ENCODE measurements around the gene HENMT1. TPM values are rescaled to one million over a fixed set of nuclear protein-coding genes. Genes with fewer than 3 reads are reported as not detected.
A peak's percentile ranks its signal among the peaks of the same experiment; 100 is the strongest.
"Not testable (repeated sequence)": the region's sequence is repeated elsewhere in the genome, so short reads cannot be mapped to it uniquely, and the experiment has no call there.

Gene HENMT1
- total RNA-seq, 2 donors from 2014 or later: 3.0 to 5.7 TPM

GRCh38 chr1:108679586-108680213 is 18.8 kb upstream of the HENMT1 start:
- intact Hi-C loops (cut with DNase I): no loop called here
- no peak for DNase-seq (ENCODE audit: low spot score)

DNA sequence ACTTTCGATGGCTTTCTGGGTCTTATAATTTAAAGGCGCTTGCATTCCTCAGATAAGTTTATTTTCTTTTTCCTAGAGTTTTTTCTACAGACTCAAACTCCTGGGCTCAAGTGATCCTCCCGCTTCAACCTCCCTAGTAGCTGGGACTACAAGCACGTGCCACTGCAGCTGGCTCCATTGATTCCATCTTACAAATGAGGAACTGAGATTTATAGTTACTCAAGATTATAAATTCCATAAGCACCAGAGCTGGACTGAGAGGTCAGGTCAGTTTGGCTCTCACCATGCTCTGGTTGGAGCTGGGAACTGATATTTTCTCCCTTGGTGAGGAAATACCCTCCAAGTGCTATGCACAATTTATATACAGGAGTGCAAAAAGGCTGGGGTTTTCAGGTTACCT is 17.8 kb upstream of the HENMT1 start:
- intact Hi-C loops (cut with DNase I): no loop called here
- DNase-seq (ENCODE audit: low spot score): no peak

DNA sequence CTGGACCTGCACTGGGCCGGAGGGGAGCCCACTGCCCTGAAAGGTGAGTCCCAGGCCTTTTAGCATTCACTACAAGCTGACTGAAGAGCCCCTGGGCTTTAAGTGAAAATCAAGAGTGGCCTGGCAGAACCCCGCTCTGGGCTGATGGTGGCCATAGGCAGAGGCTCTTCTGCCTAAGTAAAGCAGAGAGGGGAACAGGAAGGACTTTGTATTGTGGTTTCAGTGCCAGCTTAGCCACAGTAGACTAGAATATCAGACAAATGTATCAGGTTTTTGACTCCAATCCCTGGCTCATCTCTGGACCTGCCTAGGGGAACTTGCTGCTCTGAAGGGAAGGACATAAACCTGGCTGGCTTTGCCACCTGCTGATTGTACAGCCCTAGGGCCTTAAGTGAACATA is 10.2 kb upstream of the HENMT1 start:
- intact Hi-C loops (cut with DNase I): no loop called here
- no peak for DNase-seq (ENCODE audit: low spot score)

DNA sequence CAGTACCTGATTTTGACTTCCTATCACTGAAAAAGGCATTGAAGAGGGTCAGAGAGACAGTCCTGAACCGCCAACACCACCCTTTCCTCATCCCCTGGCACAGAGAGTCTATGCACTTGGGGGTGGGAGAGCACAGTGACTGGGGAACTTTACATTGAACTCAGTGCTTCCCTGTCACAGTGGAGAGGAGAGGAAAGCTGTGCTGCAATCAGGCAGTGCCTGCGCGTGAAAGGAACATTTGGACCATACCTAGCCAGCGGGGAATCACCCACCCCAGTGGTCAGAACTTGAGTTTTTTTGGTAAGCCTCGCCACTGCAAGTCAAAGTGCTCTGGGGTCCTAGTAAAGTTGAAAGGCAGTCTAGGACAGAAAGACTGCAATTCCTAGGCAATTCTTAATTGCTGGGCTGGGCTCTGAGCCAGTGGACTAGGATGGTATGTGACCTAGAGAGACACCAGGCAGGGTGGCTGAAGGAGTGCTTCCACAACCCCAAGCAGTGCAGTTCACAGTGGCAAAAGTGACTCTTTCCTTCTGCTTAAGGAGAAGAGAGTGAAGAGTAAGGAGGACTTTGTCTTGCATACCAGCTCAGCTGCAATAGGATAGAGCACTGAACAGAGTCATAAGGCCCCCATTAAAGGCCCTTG is 9.4 kb upstream of the HENMT1 start:
- intact Hi-C loops (cut with DNase I): no loop called here
- no peak for DNase-seq (ENCODE audit: low spot score)

- intact Hi-C loops (cut with DNase I): no loop called here
- no peak for DNase-seq (ENCODE audit: low spot score)
Measured at GRCh38 chr1:108669679-108670078, 8.8 kb upstream of the HENMT1 start.

GRCh38 chr1:108668777-108669176 is 7.9 kb upstream of the HENMT1 start:
- DNase-seq (ENCODE audit: low spot score): no peak
- intact Hi-C loops (cut with DNase I): no loop called here

GRCh38 chr1:108667422-108667821 is 6.5 kb upstream of the HENMT1 start:
- DNase-seq (ENCODE audit: low spot score); intact Hi-C loops (cut with DNase I): not testable (repeated sequence)

DNA sequence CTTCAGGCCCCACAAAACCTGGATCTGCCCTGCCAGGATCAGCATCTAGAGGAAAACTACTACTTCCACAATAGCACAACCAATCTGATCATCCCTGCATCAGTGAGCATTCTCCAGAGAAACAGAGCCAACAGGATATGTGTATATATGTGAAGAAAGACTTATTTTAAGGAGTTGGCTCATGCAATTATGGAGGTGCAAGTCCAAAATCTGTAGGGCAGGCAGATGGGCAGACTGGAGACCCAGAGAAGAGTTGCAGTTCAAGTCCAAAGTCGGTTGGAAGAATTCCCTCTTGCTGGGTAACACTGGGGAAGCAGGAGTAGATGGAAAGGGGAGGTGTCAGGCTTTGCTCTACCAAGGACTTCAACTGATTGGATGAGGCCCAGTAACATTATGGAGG is 4.9 kb upstream of the HENMT1 start:
- no peak for DNase-seq (ENCODE audit: low spot score)
- intact Hi-C loops (cut with DNase I): no loop called here

DNA sequence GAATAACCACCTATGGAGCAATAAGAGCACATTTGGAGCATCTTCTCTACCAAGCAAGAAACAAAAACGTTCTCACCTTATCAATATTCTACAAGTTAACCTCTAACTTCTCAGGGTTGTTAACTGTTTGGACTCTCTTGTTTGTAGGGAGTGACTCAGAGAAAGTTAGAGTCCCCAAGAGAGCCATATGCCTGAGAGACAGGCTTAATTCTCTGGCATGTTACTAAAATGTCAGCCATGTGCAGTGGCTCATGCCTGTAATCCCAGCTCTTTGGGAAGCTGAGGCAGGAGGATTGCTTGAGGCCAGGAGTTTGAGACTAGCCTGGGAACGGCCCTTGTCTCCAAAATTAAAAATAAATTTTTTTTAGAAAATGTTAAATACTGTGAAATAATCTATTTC is 4.2 kb upstream of the HENMT1 start:
- no peak for DNase-seq (ENCODE audit: low spot score)
- intact Hi-C loops (cut with DNase I): no loop called here

DNA sequence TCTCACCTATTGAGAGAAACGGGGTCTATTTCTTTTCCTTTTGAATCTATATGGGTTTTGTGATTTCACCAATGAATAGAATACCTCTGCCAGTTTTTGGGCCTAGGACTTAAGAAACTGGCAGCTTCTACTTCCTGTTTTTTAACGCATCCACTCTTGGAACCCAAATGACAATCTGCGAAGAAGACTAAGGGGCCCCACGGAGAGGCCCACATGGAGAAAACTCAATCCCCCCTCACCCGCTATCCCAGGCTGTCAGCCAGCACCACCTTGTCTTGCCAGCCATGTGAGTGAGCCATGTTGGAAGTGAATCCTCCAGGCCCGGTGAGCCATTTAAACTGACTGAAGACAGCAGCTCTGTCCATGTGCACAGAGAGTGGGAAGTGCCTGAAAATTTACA is 3.6 kb upstream of the HENMT1 start:
- intact Hi-C loops (cut with DNase I): no loop called here

DNA sequence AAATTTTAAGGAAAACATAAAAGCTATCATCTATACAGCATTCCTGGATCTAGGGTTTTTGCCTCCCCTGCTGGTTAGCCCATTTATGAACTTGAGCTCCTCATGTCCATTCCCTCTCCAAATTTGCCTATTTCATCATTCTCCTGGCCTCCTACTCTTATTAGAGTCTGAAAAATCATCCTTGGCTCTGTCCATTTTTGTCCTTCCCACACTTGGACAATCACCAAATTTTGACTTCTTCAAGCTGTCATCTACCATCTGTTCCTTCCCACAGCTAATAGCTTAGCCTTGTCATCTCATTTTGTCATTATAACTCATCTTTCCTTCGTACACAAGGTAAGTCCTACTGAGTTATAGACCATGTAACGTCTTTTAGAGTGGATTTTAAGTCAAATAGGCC is 2.2 kb upstream of the HENMT1 start:
- intact Hi-C loops (cut with DNase I): no loop called here
- DNase-seq (ENCODE audit: low spot score): no peak

More for the DNA sequence above, 3.6 kb upstream of the HENMT1 start:
- DNase-seq (ENCODE audit: low spot score): no peak

DNA sequence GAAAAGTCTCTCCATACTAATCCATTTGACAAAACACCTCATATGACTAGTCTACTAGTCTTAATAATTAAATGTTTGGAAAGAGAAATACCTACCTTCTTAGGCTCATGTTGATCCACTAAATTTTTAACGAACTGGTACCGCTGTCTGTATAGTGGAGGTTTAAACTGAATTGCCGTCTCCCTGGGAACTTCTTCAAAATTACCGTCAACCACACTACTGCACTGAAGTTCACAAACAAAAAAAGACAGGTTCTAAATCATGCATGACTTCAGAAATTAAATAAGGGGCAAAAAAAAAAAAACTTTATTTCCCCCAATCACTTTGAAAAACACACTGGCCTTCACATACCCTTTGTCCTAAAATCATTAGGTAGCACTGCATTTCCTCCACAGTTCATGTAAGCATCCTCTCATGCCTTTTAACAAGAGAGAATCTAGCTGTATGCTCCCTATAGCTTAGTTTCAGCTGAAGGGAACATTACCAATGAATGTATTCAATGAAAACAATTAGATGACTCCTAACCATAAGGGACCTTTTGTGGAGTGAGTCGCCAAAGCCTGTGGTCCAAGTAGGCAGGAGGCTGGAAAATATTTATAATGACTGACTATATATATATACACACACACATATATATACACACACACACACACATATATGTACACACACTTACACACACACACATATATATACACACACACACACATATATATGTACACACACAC is 3.4 kb downstream of the HENMT1 start:
- intact Hi-C loops (cut with DNase I): no loop called here

GRCh38 chr1:108653431-108654105 is 7.3 kb downstream of the HENMT1 start:
- intact Hi-C loops (cut with DNase I): no loop called here
- DNase-seq (ENCODE audit: low spot score): no peak

More for the DNA sequence above, 3.4 kb downstream of the HENMT1 start:
- DNase-seq (ENCODE audit: low spot score): no peak

- DNase-seq (ENCODE audit: low spot score): peak; percentile 96
- intact Hi-C loops (cut with DNase I): loop anchor here in 1 of 2 donors (5.0 kb wide), 1 partner anchor 134 kb away; no protein-coding TSS in a partner anchor
Measured at GRCh38 chr1:108646648-108647269, 14.1 kb downstream of the HENMT1 start.

DNA sequence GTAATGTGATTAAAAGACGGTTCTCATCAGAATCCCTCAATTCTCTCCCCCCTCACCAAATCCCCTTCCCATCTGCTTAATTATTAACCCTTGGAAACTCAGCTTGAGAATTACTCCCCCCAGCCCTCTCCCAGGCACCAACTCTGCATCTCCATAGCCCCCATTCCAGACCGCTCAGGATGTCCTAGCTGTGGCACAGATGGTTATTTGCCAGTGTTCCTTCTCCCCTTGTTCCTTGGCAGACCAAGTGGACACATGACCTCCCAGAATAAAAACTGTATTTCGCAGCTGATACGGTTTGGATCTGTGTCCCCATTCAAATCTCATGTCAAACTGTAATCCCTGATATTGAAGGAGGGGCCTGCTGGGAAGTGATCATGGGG is 14.6 kb downstream of the HENMT1 start:
- DNase-seq (ENCODE audit: low spot score): no peak
- intact Hi-C loops (cut with DNase I): loop anchor here in 1 of 2 donors (5.0 kb wide), 1 partner anchor 134 kb away; no protein-coding TSS in a partner anchor

- no peak for DNase-seq (ENCODE audit: low spot score)
- intact Hi-C loops (cut with DNase I): loop anchor here in 1 of 2 donors (5.0 kb wide), 1 partner anchor 133 kb away; no protein-coding TSS in a partner anchor
Measured at GRCh38 chr1:108645564-108646184, 15.2 kb downstream of the HENMT1 start.

GRCh38 chr1:108644984-108645383 is 15.9 kb downstream of the HENMT1 start:
- intact Hi-C loops (cut with DNase I): loop anchor here in 1 of 2 donors (5.0 kb wide), 1 partner anchor 133 kb away; no protein-coding TSS in a partner anchor
- DNase-seq (ENCODE audit: low spot score): no peak

- intact Hi-C loops (cut with DNase I): no loop called here
Measured at GRCh38 chr1:108643492-108644335, 17.2 kb downstream of the HENMT1 start.

More at GRCh38 chr1:108643492-108644335, 17.2 kb downstream of the HENMT1 start:
- DNase-seq (ENCODE audit: low spot score): no peak
